Measurements from ENCODE around the gene MBNL1. TPM values are rescaled to one million over a fixed set of nuclear protein-coding genes. Genes with fewer than 3 reads are reported as not detected.
A peak's percentile ranks its signal among the peaks of the same experiment; 100 is the strongest.

Gene MBNL1
- total RNA-seq, 1 experiment from 2014 or later, result 140 TPM

DNA sequence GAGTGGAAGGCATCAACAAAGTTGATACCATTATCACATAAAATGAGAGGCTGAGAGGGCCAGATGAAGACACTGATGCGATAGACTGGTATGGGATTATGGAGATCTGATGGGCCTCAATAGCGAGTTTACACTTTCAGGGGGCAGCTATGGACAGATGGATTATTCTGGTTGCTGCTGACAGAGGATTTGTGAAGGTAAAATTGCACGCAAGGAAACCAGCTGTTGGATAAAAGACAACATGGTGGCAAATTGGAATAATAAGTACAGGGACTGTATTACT is 203.9 kb downstream of the MBNL1 start:
- ChIA-PET CTCF (interaction anchor here (0.6 kb wide), 2 partner anchors 782 to 1015 kb away, joined by 3 to 4 read pairs; no protein-coding TSS in a partner anchor), POLR2A (no interaction called here)
- DNase-seq (ENCODE audit: low read depth, low spot score), result no peak
- no peak overlapping the region for H3K27ac ChIP-seq (ENCODE audit: low read length)
- no peaks in the 10 kb centered on the region for H3K4me1 ChIP-seq (ENCODE audit: control insufficient read depth, insufficient read depth, low read length)
- no peak overlapping the region for H3K4me3 ChIP-seq (ENCODE audit: low read depth in 2 of 2, low read length in 2 of 2)
- no TSS peak for BruUV-seq (replicated peaks)
- intact Hi-C loops (cut with micrococcal nuclease; ENCODE audit: unreplicated experiment) (loop anchor here (5.0 kb wide), 1 partner anchor 50 kb away; no protein-coding TSS in a partner anchor), in situ Hi-C loops (cut with HindIII; ENCODE audit: low pct_unique_long_range_greater_than_20kb, low sequenced_read_pairs) (no loop called here)
- TF ChIP-seq, protein P1, sequence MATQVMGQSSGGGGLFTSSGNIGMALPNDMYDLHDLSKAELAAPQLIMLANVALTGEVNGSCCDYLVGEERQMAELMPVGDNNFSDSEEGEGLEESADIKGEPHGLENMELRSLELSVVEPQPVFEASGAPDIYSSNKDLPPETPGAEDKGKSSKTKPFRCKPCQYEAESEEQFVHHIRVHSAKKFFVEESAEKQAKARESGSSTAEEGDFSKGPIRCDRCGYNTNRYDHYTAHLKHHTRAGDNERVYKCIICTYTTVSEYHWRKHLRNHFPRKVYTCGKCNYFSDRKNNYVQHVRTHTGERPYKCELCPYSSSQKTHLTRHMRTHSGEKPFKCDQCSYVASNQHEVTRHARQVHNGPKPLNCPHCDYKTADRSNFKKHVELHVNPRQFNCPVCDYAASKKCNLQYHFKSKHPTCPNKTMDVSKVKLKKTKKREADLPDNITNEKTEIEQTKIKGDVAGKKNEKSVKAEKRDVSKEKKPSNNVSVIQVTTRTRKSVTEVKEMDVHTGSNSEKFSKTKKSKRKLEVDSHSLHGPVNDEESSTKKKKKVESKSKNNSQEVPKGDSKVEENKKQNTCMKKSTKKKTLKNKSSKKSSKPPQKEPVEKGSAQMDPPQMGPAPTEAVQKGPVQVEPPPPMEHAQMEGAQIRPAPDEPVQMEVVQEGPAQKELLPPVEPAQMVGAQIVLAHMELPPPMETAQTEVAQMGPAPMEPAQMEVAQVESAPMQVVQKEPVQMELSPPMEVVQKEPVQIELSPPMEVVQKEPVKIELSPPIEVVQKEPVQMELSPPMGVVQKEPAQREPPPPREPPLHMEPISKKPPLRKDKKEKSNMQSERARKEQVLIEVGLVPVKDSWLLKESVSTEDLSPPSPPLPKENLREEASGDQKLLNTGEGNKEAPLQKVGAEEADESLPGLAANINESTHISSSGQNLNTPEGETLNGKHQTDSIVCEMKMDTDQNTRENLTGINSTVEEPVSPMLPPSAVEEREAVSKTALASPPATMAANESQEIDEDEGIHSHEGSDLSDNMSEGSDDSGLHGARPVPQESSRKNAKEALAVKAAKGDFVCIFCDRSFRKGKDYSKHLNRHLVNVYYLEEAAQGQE (IDR thresholded peaks at IDR 0.05; ENCODE audit: insufficient read depth in 1 of 2, low read depth in 2 of 2, low read length in 1 of 2), result no peak
- TF ChIP-seq SIN3A (IDR thresholded peaks at IDR 0.05; ENCODE audit: borderline replicate concordance, insufficient read depth, low read depth, low read length), result no peak
- no peak for TF ChIP-seq TCF7L2 (IDR thresholded peaks at IDR 0.05; ENCODE audit: low read depth, low read length)
- TF ChIP-seq, protein P2, sequence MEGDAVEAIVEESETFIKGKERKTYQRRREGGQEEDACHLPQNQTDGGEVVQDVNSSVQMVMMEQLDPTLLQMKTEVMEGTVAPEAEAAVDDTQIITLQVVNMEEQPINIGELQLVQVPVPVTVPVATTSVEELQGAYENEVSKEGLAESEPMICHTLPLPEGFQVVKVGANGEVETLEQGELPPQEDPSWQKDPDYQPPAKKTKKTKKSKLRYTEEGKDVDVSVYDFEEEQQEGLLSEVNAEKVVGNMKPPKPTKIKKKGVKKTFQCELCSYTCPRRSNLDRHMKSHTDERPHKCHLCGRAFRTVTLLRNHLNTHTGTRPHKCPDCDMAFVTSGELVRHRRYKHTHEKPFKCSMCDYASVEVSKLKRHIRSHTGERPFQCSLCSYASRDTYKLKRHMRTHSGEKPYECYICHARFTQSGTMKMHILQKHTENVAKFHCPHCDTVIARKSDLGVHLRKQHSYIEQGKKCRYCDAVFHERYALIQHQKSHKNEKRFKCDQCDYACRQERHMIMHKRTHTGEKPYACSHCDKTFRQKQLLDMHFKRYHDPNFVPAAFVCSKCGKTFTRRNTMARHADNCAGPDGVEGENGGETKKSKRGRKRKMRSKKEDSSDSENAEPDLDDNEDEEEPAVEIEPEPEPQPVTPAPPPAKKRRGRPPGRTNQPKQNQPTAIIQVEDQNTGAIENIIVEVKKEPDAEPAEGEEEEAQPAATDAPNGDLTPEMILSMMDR (IDR thresholded peaks at IDR 0.05), result no peak
- no peak for TF ChIP-seq POLR2AphosphoS5 (IDR thresholded peaks at IDR 0.05; ENCODE audit: low read depth, low read length)
- H3K27me3 ChIP-seq (ENCODE audit: control insufficient read depth, insufficient read depth, low read length), result no peaks in the 10 kb centered on the region
- H3K9me3 ChIP-seq (ENCODE audit: control insufficient read depth, insufficient read depth, low read depth, low read length), result no peaks in the 10 kb centered on the region
- no peak for ATAC-seq
- H3K36me3 ChIP-seq (ENCODE audit: control insufficient read depth, insufficient read depth, low read length), result no peaks in the 10 kb centered on the region

DNA sequence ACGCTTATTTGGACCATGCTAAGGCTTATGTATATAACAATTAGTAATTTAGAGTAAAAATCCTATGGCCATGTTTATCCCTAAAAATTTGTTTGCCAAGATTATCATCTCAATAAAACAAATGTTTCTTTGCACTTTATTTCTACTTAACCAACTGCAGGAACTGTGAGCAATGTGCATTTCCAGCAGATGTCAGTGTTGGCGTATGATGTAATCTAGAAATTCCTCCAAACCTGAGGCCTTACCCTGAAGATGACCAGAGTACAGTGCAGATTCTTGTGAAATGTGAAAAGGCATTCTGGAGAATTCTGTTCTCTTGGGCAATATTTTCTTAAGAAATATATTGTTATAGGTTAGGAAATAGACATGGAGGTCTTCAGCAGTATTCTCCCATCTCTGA is 205.9 kb downstream of the MBNL1 start:
- Histone ChIP-seq H3K9me3 (ENCODE audit: control insufficient read depth, insufficient read depth, low read depth, low read length) (no peaks in the 10 kb centered on the region), H3K27ac (ENCODE audit: low read length) (no peak overlapping the region), H3K36me3 (ENCODE audit: control insufficient read depth, insufficient read depth, low read length) (no peaks in the 10 kb centered on the region), H3K4me1 (ENCODE audit: control insufficient read depth, insufficient read depth, low read length) (no peaks in the 10 kb centered on the region), H3K27me3 (ENCODE audit: control insufficient read depth, insufficient read depth, low read length) (no peaks in the 10 kb centered on the region), H3K4me3 (ENCODE audit: low read depth in 2 of 2, low read length in 2 of 2) (no peak overlapping the region)
- ChIA-PET CTCF (no interaction called here), POLR2A (no interaction called here)
- intact Hi-C loops (cut with micrococcal nuclease; ENCODE audit: unreplicated experiment), result loop anchor here (2.0 to 5.0 kb wide), 2 partner anchors 48 to 100 kb away; no protein-coding TSS in a partner anchor
- BruUV-seq (replicated peaks), result no TSS peak
- ATAC-seq (peak; percentile 79), DNase-seq (ENCODE audit: low read depth, low spot score) (peak; percentile 36)
- TF ChIP-seq, protein P2 (IDR thresholded peaks at IDR 0.05), result peak; percentile 75; the same call in 1 of the 2 replicates
- no peak for TF ChIP-seq POLR2AphosphoS5 (IDR thresholded peaks at IDR 0.05; ENCODE audit: low read depth, low read length)
- in situ Hi-C loops (cut with HindIII; ENCODE audit: low pct_unique_long_range_greater_than_20kb, low sequenced_read_pairs), result no loop called here

All from Panc1 (cell line).